ENCODE measurements around the gene UTP14C. TPM values are rescaled to one million over a fixed set of nuclear protein-coding genes. Genes with fewer than 3 reads are reported as not detected.
A peak's percentile ranks its signal among the peaks of the same experiment; 100 is the strongest.

The UTP14C gene
- total RNA-seq, 3 donors from 2014 or later = 17.3 to 22.2 (median 20.3) TPM

GRCh38 chr13:51993713-51994112 is 30.8 kb upstream of the UTP14C start:
- no peaks in the 10 kb centered on the region for H3K36me3 ChIP-seq
- no peak for TF ChIP-seq POLR2AphosphoS5 (IDR thresholded peaks at IDR 0.05)
- no peak for TF ChIP-seq POLR2A (IDR thresholded peaks at IDR 0.05)
- TF ChIP-seq CTCF (IDR thresholded peaks at IDR 0.05) = no peak
- no peak for DNase-seq (ENCODE audit: low spot score in 2 of 2)
- no peak overlapping the region for H3K27ac ChIP-seq
- H3K4me3 ChIP-seq = no peak overlapping the region
- no peaks in the 10 kb centered on the region for H3K27me3 ChIP-seq
- intact Hi-C loops (cut with DNase I; ENCODE audit: low total_unique reads) = loop anchor here (10.0 kb wide), 1 partner anchor 131 kb away; the partner anchor contains the start of gene NEK5
- no peaks in the 10 kb centered on the region for H3K9me3 ChIP-seq
- no peaks in the 10 kb centered on the region for H3K4me1 ChIP-seq

- Histone ChIP-seq H3K27ac (peak overlapping the region; percentile 63 to 67), H3K9me3 (no peaks in the 10 kb centered on the region), H3K27me3 (no peaks in the 10 kb centered on the region), H3K36me3 (no peaks in the 10 kb centered on the region), H3K4me1 (no peaks in the 10 kb centered on the region), H3K4me3 (peak overlapping the region in 2 of 3 donors; percentile 9 to 22)
- intact Hi-C loops (cut with DNase I; ENCODE audit: low total_unique reads) = loop anchor here (10.0 kb wide), 1 partner anchor 129 kb away; the partner anchor contains the start of gene NEK5
- TF ChIP-seq CTCF (IDR thresholded peaks at IDR 0.05) = no peak
- TF ChIP-seq POLR2A (IDR thresholded peaks at IDR 0.05) = no peak
- no peak for TF ChIP-seq POLR2AphosphoS5 (IDR thresholded peaks at IDR 0.05)
- no peak for DNase-seq (ENCODE audit: low spot score in 2 of 2)
Measured at GRCh38 chr13:51995677-51996551, 28.6 kb upstream of the UTP14C start.

- intact Hi-C loops (cut with DNase I; ENCODE audit: low total_unique reads) = loop anchor here (10.0 kb wide), 1 partner anchor 128 kb away; the partner anchor contains the start of gene NEK5
Measured at GRCh38 chr13:51996641-51997040, 27.9 kb upstream of the UTP14C start.

GRCh38 chr13:51997186-51997585 is 27.3 kb upstream of the UTP14C start:
- Histone ChIP-seq H3K4me1 (no peaks in the 10 kb centered on the region), H3K9me3 (no peaks in the 10 kb centered on the region), H3K27ac (no peak overlapping the region), H3K27me3 (no peaks in the 10 kb centered on the region), H3K36me3 (no peaks in the 10 kb centered on the region), H3K4me3 (no peak overlapping the region)
- no peak for DNase-seq (ENCODE audit: low spot score in 2 of 2)
- no peak for TF ChIP-seq POLR2AphosphoS5 (IDR thresholded peaks at IDR 0.05)
- intact Hi-C loops (cut with DNase I; ENCODE audit: low total_unique reads) = loop anchor here (10.0 kb wide), 1 partner anchor 128 kb away; the partner anchor contains the start of gene NEK5

More at GRCh38 chr13:51996641-51997040, 27.9 kb upstream of the UTP14C start:
- Histone ChIP-seq H3K36me3 (no peaks in the 10 kb centered on the region), H3K27me3 (no peaks in the 10 kb centered on the region), H3K4me3 (no peak overlapping the region), H3K27ac (peak overlapping the region in 1 of 2 donors; percentile 67), H3K9me3 (no peaks in the 10 kb centered on the region), H3K4me1 (no peaks in the 10 kb centered on the region)
- DNase-seq (ENCODE audit: low spot score in 2 of 2) = no peak
- no peak for TF ChIP-seq POLR2AphosphoS5 (IDR thresholded peaks at IDR 0.05)
- no peak for TF ChIP-seq CTCF (IDR thresholded peaks at IDR 0.05)
- TF ChIP-seq POLR2A (IDR thresholded peaks at IDR 0.05) = no peak

- no peak for DNase-seq (ENCODE audit: low spot score in 2 of 2)
- no peak for TF ChIP-seq POLR2AphosphoS5 (IDR thresholded peaks at IDR 0.05)
- no peak for TF ChIP-seq CTCF (IDR thresholded peaks at IDR 0.05)
- TF ChIP-seq POLR2A (IDR thresholded peaks at IDR 0.05) = no peak
- intact Hi-C loops (cut with DNase I; ENCODE audit: low total_unique reads) = loop anchor here (10.0 kb wide), 1 partner anchor 127 kb away; the partner anchor contains the start of gene NEK5
- Histone ChIP-seq H3K27me3 (no peaks in the 10 kb centered on the region), H3K27ac (no peak overlapping the region), H3K36me3 (no peaks in the 10 kb centered on the region), H3K4me1 (no peaks in the 10 kb centered on the region), H3K9me3 (no peaks in the 10 kb centered on the region), H3K4me3 (no peak overlapping the region)
Measured at GRCh38 chr13:51997641-51998330, 26.7 kb upstream of the UTP14C start.

Data from breast epithelium (tissue), 4 donors.